Activated CD4-positive, alpha-beta T cell treated with anti-CD3 and anti-CD28 coated beads for 36 hours (primary cell): ENCODE measurements around the gene SNCG. TPM values are rescaled to one million over a fixed set of nuclear protein-coding genes. Genes with fewer than 3 reads are reported as not detected.
"Not testable (repeated sequence)": the region's sequence is repeated elsewhere in the genome, so short reads cannot be mapped to it uniquely, and the experiment has no call there.

ENCODE experiments used
- ATAC-seq: fragments of 200-7000 bp; cut with Tn5 transposase; one replicate; pipeline ENCODE4 v1.10.0; 2021; ENCODE audit warnings: mild to moderate bottlenecking, moderate library complexity
- CTCF ChIA-PET: fragments of 350-600 bp; sonication (Branson Sonifier 250); formaldehyde crosslinking; loops from one replicate; lab custom pipeline; 2021; ENCODE audit warnings: antibody characterized with exemption; lab: Charles Lee
- POLR2A ChIA-PET: fragments of 350-600 bp; sonication (Branson Sonifier 250); formaldehyde crosslinking; loops from one replicate; lab custom pipeline; 2021; ENCODE audit warnings: antibody characterized with exemption, inconsistent platforms; lab: Charles Lee
- DNase-seq: peaks from one replicate; pipeline ENCODE4 v3.0.0-alpha.2; 2020
- H3K27ac Mint-ChIP-seq: one replicate; pipeline ENCODE4 v1.8.0; 2021; ENCODE audit warnings: mixed read lengths
- H3K27me3 Mint-ChIP-seq: one replicate; pipeline ENCODE4 v1.8.0; 2021; ENCODE audit warnings: mixed read lengths
- H3K36me3 Mint-ChIP-seq: one replicate; pipeline ENCODE4 v1.8.0; 2021; ENCODE audit warnings: low read depth, mixed read lengths
- H3K4me1 Mint-ChIP-seq: one replicate; pipeline ENCODE4 v1.8.0; 2021; ENCODE audit warnings: mixed read lengths
- H3K4me3 Mint-ChIP-seq: one replicate; pipeline ENCODE4 v1.8.0; 2021; ENCODE audit warnings: mild to moderate bottlenecking, moderate library complexity, mixed read lengths
- H3K9me3 Mint-ChIP-seq: one replicate; pipeline ENCODE4 v1.8.0; 2021; ENCODE audit warnings: low read depth, mixed read lengths
- intact Hi-C, 2 experiments: fragments of 100-400 bp; cut with DNase I in 1 of 2; cut with micrococcal nuclease in 1 of 2; formaldehyde crosslinking; loops; one replicate each; pipeline versions ENCODE4 v1.14.2 to v1.15.1; 2022 to 2024; cut with DNase I, micrococcal nuclease
- total RNA-seq, 2 experiments: library from RNA; stranded (reverse); gene quantifications; one replicate each; pipeline ENCODE4 v1.2.3, GENCODE V29; 2021

Gene SNCG
- total RNA-seq, 2 experiments from 2014 or later, result not detected

- POLR2A ChIA-PET, result no interaction called here
- CTCF ChIA-PET, result interaction anchor here (1.0 to 2.5 kb wide), 3 partner anchors 9 to 17 kb away, joined by 3 to 10 read pairs (median 5); partner anchors contain the start of gene SNCG
- peaks cover 10% of the 10 kb centered on the region for H3K27me3 Mint-ChIP-seq
- no peaks in the 10 kb centered on the region for H3K9me3 Mint-ChIP-seq
- H3K36me3 Mint-ChIP-seq, result no peaks in the 10 kb centered on the region
- intact Hi-C loops, result loop anchor here (5.0 to 10.0 kb wide), 2 partner anchors 125 to 257 kb away; partner anchors contain the start of genes GLUD1 (in 1 of the 2) and SHLD2 (in 1 of the 2)
- H3K4me1 Mint-ChIP-seq, result peaks cover 36% of the 10 kb centered on the region
- no peak overlapping the region for H3K4me3 Mint-ChIP-seq
- no peak overlapping the region for H3K27ac Mint-ChIP-seq
- DNase-seq, result no peak
- no peak for ATAC-seq
Observed at GRCh38 chr10:86969421-86970041, 11.1 kb downstream of the SNCG start.

GRCh38 chr10:86970162-86970981, 12.0 kb downstream of the SNCG start:
- ChIA-PET POLR2A (no interaction called here), CTCF (interaction anchor here (1.0 to 2.5 kb wide), 3 partner anchors 10 to 18 kb away, joined by 3 to 10 read pairs (median 5); partner anchors contain the start of gene SNCG)
- DNase-seq, result peak; percentile 12
- Mint-ChIP-seq H3K4me1 (peaks cover 36% of the 10 kb centered on the region), H3K36me3 (no peaks in the 10 kb centered on the region), H3K9me3 (no peaks in the 10 kb centered on the region), H3K4me3 (peak overlapping the region; percentile 70), H3K27ac (peak overlapping the region; percentile 63), H3K27me3 (peaks cover 10% of the 10 kb centered on the region)
- ATAC-seq, result no peak
- intact Hi-C loops, result no loop called here

GRCh38 chr10:86970982-86971231, 12.5 kb downstream of the SNCG start:
- no peak for ATAC-seq
- peak overlapping the region; percentile 63 for H3K27ac Mint-ChIP-seq
- peaks cover 31% of the 10 kb centered on the region for H3K4me1 Mint-ChIP-seq
- POLR2A ChIA-PET, result no interaction called here
- H3K27me3 Mint-ChIP-seq, result peaks cover 10% of the 10 kb centered on the region
- CTCF ChIA-PET, result interaction anchor here (2.5 kb wide), 1 partner anchor 11 kb away, joined by 10 read pairs; no protein-coding TSS in a partner anchor
- intact Hi-C loops, result loop anchor here in 1 of 2 experiments (1.0 kb wide), 3 partner anchors 54 to 215 kb away; partner anchors contain the start of genes BMPR1A and SHLD2
- no peaks in the 10 kb centered on the region for H3K9me3 Mint-ChIP-seq
- DNase-seq, result no peak
- no peaks in the 10 kb centered on the region for H3K36me3 Mint-ChIP-seq
- H3K4me3 Mint-ChIP-seq, result peak overlapping the region; percentile 70

GRCh38 chr10:86971232-86971991, 13.0 kb downstream of the SNCG start:
- Mint-ChIP-seq H3K36me3 (no peaks in the 10 kb centered on the region), H3K27ac (peak overlapping the region; percentile 80), H3K4me1 (peaks cover 26% of the 10 kb centered on the region), H3K4me3 (peak overlapping the region; percentile 70), H3K9me3 (no peaks in the 10 kb centered on the region), H3K27me3 (peaks cover 10% of the 10 kb centered on the region)
- CTCF ChIA-PET, result interaction anchor here (2.5 kb wide), 1 partner anchor 11 kb away, joined by 10 read pairs; no protein-coding TSS in a partner anchor
- DNase-seq (peak; percentile 88), ATAC-seq (peak; percentile 78)
- POLR2A ChIA-PET, result no interaction called here
- intact Hi-C loops, result loop anchor here in 1 of 2 experiments (1.0 kb wide), 3 partner anchors 54 to 215 kb away; partner anchors contain the start of genes BMPR1A and SHLD2

GRCh38 chr10:86972613-86973380, 14.4 kb downstream of the SNCG start:
- H3K36me3 Mint-ChIP-seq, result no peaks in the 10 kb centered on the region
- POLR2A ChIA-PET, result no interaction called here
- intact Hi-C loops, result no loop called here
- H3K4me3 Mint-ChIP-seq, result no peak overlapping the region
- H3K27me3 Mint-ChIP-seq, result peaks cover 10% of the 10 kb centered on the region
- peaks cover 19% of the 10 kb centered on the region for H3K4me1 Mint-ChIP-seq
- ATAC-seq (no peak), DNase-seq (no peak)
- H3K9me3 Mint-ChIP-seq, result no peaks in the 10 kb centered on the region
- CTCF ChIA-PET, result no interaction called here
- peak overlapping the region; percentile 38 for H3K27ac Mint-ChIP-seq

GRCh38 chr10:86974484-86974883, 16.1 kb downstream of the SNCG start:
- no peak overlapping the region for H3K4me3 Mint-ChIP-seq
- POLR2A ChIA-PET, result no interaction called here
- H3K36me3 Mint-ChIP-seq, result no peaks in the 10 kb centered on the region
- no peak overlapping the region for H3K27ac Mint-ChIP-seq
- ATAC-seq (no peak), DNase-seq (no peak)
- CTCF ChIA-PET, result interaction anchor here (0.6 kb wide), 1 partner anchor 195 kb away, joined by 3 read pairs; no protein-coding TSS in a partner anchor
- intact Hi-C loops, result no loop called here
- peaks cover 16% of the 10 kb centered on the region for H3K4me1 Mint-ChIP-seq
- no peaks in the 10 kb centered on the region for H3K9me3 Mint-ChIP-seq
- H3K27me3 Mint-ChIP-seq, result peaks cover 4% of the 10 kb centered on the region

- DNase-seq (no peak), ATAC-seq (no peak)
- no peaks in the 10 kb centered on the region for H3K9me3 Mint-ChIP-seq
- peaks cover 6% of the 10 kb centered on the region for H3K27me3 Mint-ChIP-seq
- H3K36me3 Mint-ChIP-seq, result no peaks in the 10 kb centered on the region
- no peak overlapping the region for H3K4me3 Mint-ChIP-seq
- POLR2A ChIA-PET, result no interaction called here
- peaks cover 9% of the 10 kb centered on the region for H3K4me1 Mint-ChIP-seq
- intact Hi-C loops, result no loop called here
- H3K27ac Mint-ChIP-seq, result no peak overlapping the region
- CTCF ChIA-PET, result interaction anchor here (0.6 to 1.4 kb wide), 2 partner anchors 10 to 13 kb away, joined by 3 to 4 read pairs; no protein-coding TSS in a partner anchor
Observed at GRCh38 chr10:86976362-86977056, 18.1 kb downstream of the SNCG start.

GRCh38 chr10:86978457-86978856, 20.1 kb downstream of the SNCG start:
- intact Hi-C loops, H3K27me3 Mint-ChIP-seq, H3K4me1 Mint-ChIP-seq, DNase-seq, ATAC-seq, CTCF ChIA-PET, H3K4me3 Mint-ChIP-seq, H3K9me3 Mint-ChIP-seq, POLR2A ChIA-PET, H3K36me3 Mint-ChIP-seq: not testable (repeated sequence)
- H3K27ac Mint-ChIP-seq, result peak overlapping the region; percentile 59

- POLR2A ChIA-PET, result no interaction called here
- ATAC-seq, result no peak
Observed at GRCh38 chr10:86979296-86979818, 21.0 kb downstream of the SNCG start.

GRCh38 chr10:86979977-86980448, 21.6 kb downstream of the SNCG start:
- H3K36me3 Mint-ChIP-seq, result no peaks in the 10 kb centered on the region
- POLR2A ChIA-PET, result no interaction called here
- DNase-seq, result no peak
- peaks cover 2% of the 10 kb centered on the region for H3K27me3 Mint-ChIP-seq
- no peak overlapping the region for H3K4me3 Mint-ChIP-seq
- no peaks in the 10 kb centered on the region for H3K4me1 Mint-ChIP-seq
- ATAC-seq, result no peak
- no peaks in the 10 kb centered on the region for H3K9me3 Mint-ChIP-seq
- intact Hi-C loops, result no loop called here
- CTCF ChIA-PET, result no interaction called here
- H3K27ac Mint-ChIP-seq, result no peak overlapping the region

More at GRCh38 chr10:86979296-86979818, 21.0 kb downstream of the SNCG start:
- Mint-ChIP-seq H3K4me1 (no peaks in the 10 kb centered on the region), H3K27ac (no peak overlapping the region), H3K4me3 (no peak overlapping the region), H3K27me3 (peaks cover 2% of the 10 kb centered on the region), H3K36me3 (no peaks in the 10 kb centered on the region), H3K9me3 (no peaks in the 10 kb centered on the region)
- intact Hi-C loops, result no loop called here
- no peak for DNase-seq
- CTCF ChIA-PET, result interaction anchor here (0.9 kb wide), 1 partner anchor 41 kb away, joined by 3 read pairs; no protein-coding TSS in a partner anchor
